Heart left ventricle (tissue), 16 donors: ENCODE data around the gene NR2F1-AS1. TPM values are rescaled to one million over a fixed set of nuclear protein-coding genes. Genes with fewer than 3 reads are reported as not detected.

ENCODE experiments used
- ATAC-seq, 4 donors: fragments of 200-7000 bp; cut with Tn5 transposase; one replicate each; pipeline ENCODE4 v1.9.1; 2020 to 2022; ENCODE audit warnings: moderate library complexity in 4 of 4, mild to moderate bottlenecking in 3 of 4, moderate number of reproducible peaks in 1 of 4
- DNase-seq, 5 donors: peaks; one replicate each; pipeline ENCODE4 v3.0.0-alpha.2; 2020
- H3K27ac ChIP-seq, 12 donors: fragments of 200-600 bp; sonication (generic) in 4 of 12; one replicate each; pipeline versions ENCODE4 v1.5.0 to v1.8.0; 2016 to 2022; ENCODE audit warnings: mild to moderate bottlenecking in 2 of 12
- H3K27me3 ChIP-seq, 9 donors: fragments of 200-600 bp; sonication (generic) in 2 of 9; one replicate each; pipeline versions ENCODE4 v1.5.1 to v1.8.0; 2016 to 2022; ENCODE audit warnings: mild to moderate bottlenecking in 3 of 9
- H3K36me3 ChIP-seq, 9 donors: fragments of 200-600 bp; sonication (generic) in 2 of 9; one replicate each; pipeline versions ENCODE4 v1.5.0 to v1.8.0; 2018 to 2022; ENCODE audit warnings: mild to moderate bottlenecking in 2 of 9
- H3K4me1 ChIP-seq, 12 donors: fragments of 200-600 bp; sonication (generic) in 4 of 12; one replicate each; pipeline versions ENCODE4 v1.5.0 to v1.8.0; 2016 to 2022; ENCODE audit warnings: mild to moderate bottlenecking in 3 of 12
- H3K4me3 ChIP-seq, 12 donors: fragments of 200-600 bp; sonication (generic) in 4 of 12; one replicate each; pipeline versions ENCODE4 v1.5.0 to v1.8.0; 2017 to 2022; ENCODE audit warnings: mild to moderate bottlenecking in 9 of 12, moderate library complexity in 4 of 12
- H3K9me3 ChIP-seq, 12 donors: fragments of 200-600 bp; sonication (generic) in 4 of 12; one replicate each; pipeline versions ENCODE4 v1.5.0 to v1.8.0; 2016 to 2022; ENCODE audit warnings: mild to moderate bottlenecking in 1 of 12
- CTCF ChIP-seq, 12 donors: fragments of 200-600 bp; sonication (generic) in 4 of 12; IDR thresholded peaks; one replicate each; pipeline versions ENCODE4 v1.5.0 to v1.8.0; 2018 to 2022; ENCODE audit warnings: antibody characterized with exemption in 12 of 12, mild to moderate bottlenecking in 5 of 12
- POLR2A ChIP-seq, 2 donors: fragments of 450-650 bp; IDR thresholded peaks; one replicate each; pipeline ENCODE4 v1.6.1; 2017; ENCODE audit warnings: antibody characterized with exemption in 2 of 2, mild to moderate bottlenecking in 2 of 2, moderate library complexity in 2 of 2
- WGBS, 4 donors: extraction: QIAGEN DNeasy Blood & Tissue Kit in 2 of 4; methylation state at CpG; one replicate each; pipeline versions ENCODE4 v1.1.5 to v1.1.7; 2013 to 2018; 5-methylcytosine and 5-hydroxymethylcytosine counted together
- intact Hi-C, 10 donors: fragments of 100-400 bp; cut with DNase I; formaldehyde crosslinking; loops; one replicate each; pipeline versions ENCODE4 v1.11.1 to v1.14.2; 2022
- polyA plus RNA-seq, 2 donors: library from polyadenylated mRNA; stranded (reverse); fragments of 200-250 nt; gene quantifications; one replicate each; pipeline ENCODE4 v1.2.3, GENCODE V29; 2013
- total RNA-seq, 9 donors: library from RNA; depleted of rRNA in 2 of 9; stranded (reverse); fragments of >200 nt in 2 of 9; fragmentation: NEBNext Ultra II Directional in 3 of 9; extraction: Animal tissue kit (Norgen Biotek cat#: 25700) in 3 of 9; gene quantifications; one replicate each; pipeline versions ENCODE4 v1.1.0 to v1.2.4, GENCODE V29; 2016 to 2023
- donor health status: ischemic (EF 13 %, LVEDD 7.1; RV severe dilation, severe dysfunction).
- donor health status: healthy with polysubstance abuse.
- donor health status: DM: no; HTN: yes; CAD: no.
- donor health status: DM: no; HTN: no; CAD: no.
- donor health status: ischemic (EF 25% LVEDD 6.9; RV normal size, moderate dysfunction).
- donor health status: ischemic (EF 25% LVEDD 5.7; RV mildly dilated, moderate dysfunction).
- donor health status: healthy.
- donor health status: DM: yes; HTN: yes; CAD: no.
- donor health status: ischemic (EF 35%, LVEDD 5.7; RV mildly dilated, moderate dysfunction).
- donor health status: nonischemic (EF 11% LVEDD 7.7; RV severe dilation, severe dysfunction).
- donor health status: DM: yes; HTN: yes; CAD: no.
- donor health status: PGD.
- donor health status: ischemic (EF 29% LVEDD 5.4; RV normal size, mild dysfunction).
- donor health status: nonischemic (EF 23%, LVEDD 6.1; RV moderate dilation, normal function).

NR2F1-AS1 gene
- total and polyA plus RNA-seq, 11 donors = 0.17 to 4.5 (median 0.67) TPM; not detected in 3

DNA sequence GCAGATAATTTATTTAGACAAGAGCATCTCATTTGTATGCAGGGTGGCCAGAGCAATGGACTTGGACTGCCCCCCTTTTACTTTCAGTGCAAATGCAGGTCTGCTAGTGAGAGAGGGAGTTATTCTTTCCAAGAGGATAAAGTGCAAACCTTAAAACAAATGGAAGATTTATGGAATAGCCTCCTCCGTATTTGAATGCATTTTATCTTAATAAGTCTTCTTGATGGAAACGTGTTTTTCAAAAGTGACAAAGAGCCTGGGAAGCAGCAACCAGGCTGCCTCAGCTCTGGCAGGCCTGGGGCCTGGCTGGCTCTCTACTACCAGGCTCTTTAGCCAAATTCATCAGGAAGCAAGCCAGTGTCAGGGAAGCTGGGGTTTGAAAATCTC lies 8.8 kb upstream of the NR2F1-AS1 start:
- Histone ChIP-seq H3K4me3 (no peak overlapping the region), H3K9me3 (peaks cover 0 to 4% (median 0%) of the 10 kb centered on the region in 12 donors), H3K36me3 (no peaks in the 10 kb centered on the region), H3K27ac (no peak overlapping the region), H3K4me1 (peaks cover 0 to 9% (median 2%) of the 10 kb centered on the region in 12 donors), H3K27me3 (peaks cover 28 to 94% (median 62%) of the 10 kb centered on the region in 9 donors)
- no peak for ATAC-seq
- intact Hi-C loops = loop anchor here in 5 of 10 donors (10.0 kb wide), 4 partner anchors 295 to 1145 kb away; no protein-coding TSS in a partner anchor
- 80 to 88% (median 83%) methylated on average over 2 of the region's 2 CpGs for WGBS, 4 donors
- no peak for TF ChIP-seq CTCF (IDR thresholded peaks at IDR 0.05)
- no peak for TF ChIP-seq POLR2A (IDR thresholded peaks at IDR 0.05)
- DNase-seq = no peak

GRCh38 chr5:93589152-93589828 lies 8.3 kb upstream of the NR2F1-AS1 start:
- intact Hi-C loops = loop anchor here in 4 of 10 donors (10.0 kb wide), 3 partner anchors 326 to 1146 kb away; no protein-coding TSS in a partner anchor
- H3K27me3 ChIP-seq = peaks cover 24 to 88% (median 57%) of the 10 kb centered on the region in 9 donors
- 89 to 93% (median 92%) methylated on average over 6 of the region's 6 CpGs for WGBS, 4 donors
- H3K4me3 ChIP-seq = no peak overlapping the region
- H3K27ac ChIP-seq = no peak overlapping the region
- no peak for DNase-seq
- TF ChIP-seq POLR2A (IDR thresholded peaks at IDR 0.05) (no peak), CTCF (IDR thresholded peaks at IDR 0.05) (no peak)
- ATAC-seq = no peak
- H3K36me3 ChIP-seq = no peaks in the 10 kb centered on the region
- H3K9me3 ChIP-seq = no peaks in the 10 kb centered on the region
- H3K4me1 ChIP-seq = peaks cover 0 to 14% (median 2%) of the 10 kb centered on the region in 12 donors

- no peak for ATAC-seq
- H3K27ac ChIP-seq = no peak overlapping the region
- no peak for DNase-seq
- H3K4me3 ChIP-seq = no peak overlapping the region
- 26 to 55% (median 47%) methylated on average over 35 to 78 of the region's 78 CpGs for WGBS, 4 donors
- H3K9me3 ChIP-seq = no peaks in the 10 kb centered on the region
- peaks cover 0 to 21% (median 5%) of the 10 kb centered on the region in 12 donors for H3K4me1 ChIP-seq
- TF ChIP-seq CTCF (IDR thresholded peaks at IDR 0.05) (no peak), POLR2A (IDR thresholded peaks at IDR 0.05) (no peak)
- H3K27me3 ChIP-seq = peaks cover 28 to 87% (median 52%) of the 10 kb centered on the region in 9 donors
- intact Hi-C loops = loop anchor here in 4 of 10 donors (10.0 kb wide), 3 partner anchors 326 to 1146 kb away; no protein-coding TSS in a partner anchor
- no peaks in the 10 kb centered on the region for H3K36me3 ChIP-seq
Measured at GRCh38 chr5:93588352-93589151, 7.5 kb upstream of the NR2F1-AS1 start.
